PC-9 (cell line): ENCODE results near the gene POLR2F. TPM values are rescaled to one million over a fixed set of nuclear protein-coding genes. Genes with fewer than 3 reads are reported as not detected.

ENCODE experiments used
- BruUV-seq: library from RNA; stranded (reverse); fragments of 400-500 nt; replicated peaks from 2 replicates; lab custom pipeline; 2021; lab: Mats Ljungman, UMichigan
- CTCF ChIA-PET: fragments of 300-600 bp; sonication (Branson Sonifier 250); formaldehyde crosslinking; loops from one replicate; lab custom pipeline; 2022; ENCODE audit warnings: antibody characterized with exemption; lab: Charles Lee
- POLR2A ChIA-PET: fragments of 300-600 bp; sonication (Branson Sonifier 250); formaldehyde crosslinking; loops from one replicate; lab custom pipeline; 2022; ENCODE audit warnings: antibody characterized with exemption; ENCODE audit not compliant: unreplicated experiment; lab: Charles Lee
- DNase-seq, 2 experiments: peaks; one replicate each; pipeline versions ENCODE4 v3.0.0 to v3.0.0-alpha.2; 2015 to 2022; ENCODE audit warnings: mixed read lengths in 1 of 2
- H2AFZ ChIP-seq: fragments of 200-600 bp; sonication (generic); 2 replicates; pipeline ENCODE4 v1.8.1; 2017; ENCODE audit warnings: antibody characterized with exemption
- H3F3A ChIP-seq: fragments of 200-600 bp; sonication (generic); 2 replicates; pipeline ENCODE4 v1.8.1; 2017; ENCODE audit warnings: antibody characterized with exemption, mild to moderate bottlenecking, low read depth; ENCODE audit not compliant: insufficient read depth
- H3K27ac ChIP-seq: fragments of 200-600 bp; sonication (generic); 2 replicates; pipeline ENCODE4 v1.6.1; 2016; ENCODE audit warnings: mixed run types
- H3K27me3 ChIP-seq: fragments of 200-600 bp; sonication (generic); 2 replicates; pipeline ENCODE4 v1.6.1; 2016; ENCODE audit warnings: low read depth, mixed run types; ENCODE audit not compliant: insufficient read depth
- H3K36me3 ChIP-seq: fragments of 200-600 bp; sonication (generic); 2 replicates; pipeline ENCODE4 v1.6.1; 2016; ENCODE audit warnings: low read depth, mixed run types
- H3K4me1 ChIP-seq: fragments of 200-600 bp; sonication (generic); replicated peaks from 2 replicates; pipeline ENCODE4 v1.6.1; 2016; ENCODE audit warnings: mixed run types; ENCODE audit not compliant: insufficient read depth
- H3K4me2 ChIP-seq: fragments of 200-600 bp; sonication (generic); 2 replicates; pipeline ENCODE4 v1.6.1; 2017; ENCODE audit warnings: mixed run types
- H3K4me3 ChIP-seq: fragments of 200-600 bp; sonication (generic); 2 replicates; pipeline ENCODE4 v1.6.1; 2016; ENCODE audit warnings: mixed run types
- H3K79me2 ChIP-seq: fragments of 200-600 bp; sonication (generic); 2 replicates; pipeline ENCODE4 v1.6.1; 2017; ENCODE audit warnings: low read depth, mixed run types
- H3K9me2 ChIP-seq: fragments of 200-600 bp; sonication (generic); 2 replicates; pipeline ENCODE4 v1.8.1; 2017; ENCODE audit warnings: mild to moderate bottlenecking; ENCODE audit not compliant: insufficient read depth
- H3K9me3 ChIP-seq: fragments of 200-600 bp; sonication (generic); 2 replicates; pipeline ENCODE4 v1.8.1; 2016; ENCODE audit warnings: low read depth; ENCODE audit not compliant: insufficient read depth
- H4K20me1 ChIP-seq: fragments of 200-600 bp; sonication (generic); 2 replicates; pipeline ENCODE4 v1.8.1; 2017; ENCODE audit not compliant: insufficient read depth
- CTCF ChIP-seq: fragments of 200-600 bp; sonication (generic); conservative IDR thresholded peaks from 2 replicates; pipeline ENCODE4 v1.6.1; 2017; ENCODE audit warnings: mixed run types, antibody characterized with exemption, mild to moderate bottlenecking, moderate library complexity
- EZH2 ChIP-seq: fragments of 200-600 bp; sonication (generic); IDR thresholded peaks from 2 replicates; pipeline ENCODE4 v1.8.0; 2017; ENCODE audit warnings: antibody characterized with exemption, low read depth
- intact Hi-C: fragments of 100-400 bp; cut with micrococcal nuclease; formaldehyde crosslinking; loops from one replicate; pipeline ENCODE4 v1.10.0; 2022; ENCODE audit not compliant: unreplicated experiment
- total RNA-seq: library from RNA; stranded (reverse); gene quantifications from 2 replicates; pipeline ENCODE4 v1.2.3, GENCODE V29; 2021

POLR2F gene
- total RNA-seq, 1 experiment from 2014 or later: 180 TPM

GRCh38 chr22:37985050-37985585 lies 31.6 kb downstream of the POLR2F start:
- ChIA-PET POLR2A (interaction anchor here (0.7 kb wide), 1 partner anchor 15 kb away, joined by 5 read pairs; no protein-coding TSS in a partner anchor), CTCF (no interaction called here)
- Histone ChIP-seq H2AFZ (no peak overlapping the region), H3F3A (peaks cover 4% of the 10 kb centered on the region; the same call in 1 of the 2 replicates), H3K4me2 (no peak overlapping the region), H3K9me3 (no peaks in the 10 kb centered on the region), H3K4me1 (no peaks in the 10 kb centered on the region), H3K9me2 (no peaks in the 10 kb centered on the region), H3K36me3 (no peaks in the 10 kb centered on the region), H3K27me3 (no peaks in the 10 kb centered on the region), H4K20me1 (no peaks in the 10 kb centered on the region), H3K27ac (no peak overlapping the region), H3K4me3 (no peak overlapping the region), H3K79me2 (no peaks in the 10 kb centered on the region)
- TF ChIP-seq CTCF: no peak
- TF ChIP-seq EZH2: no peak
- intact Hi-C loops: no loop called here
- BruUV-seq: no TSS peak
- DNase-seq: no peak

- Histone ChIP-seq H4K20me1 (no peaks in the 10 kb centered on the region), H3K36me3 (no peaks in the 10 kb centered on the region), H3F3A (peaks cover 4% of the 10 kb centered on the region; the same call in 1 of the 2 replicates), H3K4me2 (no peak overlapping the region), H3K27me3 (no peaks in the 10 kb centered on the region), H3K4me1 (no peaks in the 10 kb centered on the region), H3K79me2 (no peaks in the 10 kb centered on the region), H2AFZ (no peak overlapping the region), H3K4me3 (no peak overlapping the region), H3K9me2 (no peaks in the 10 kb centered on the region), H3K9me3 (no peaks in the 10 kb centered on the region), H3K27ac (no peak overlapping the region)
- ChIA-PET POLR2A (no interaction called here), CTCF (no interaction called here)
- DNase-seq: no peak
- no TSS peak for BruUV-seq
- intact Hi-C loops: no loop called here
- TF ChIP-seq CTCF (no peak), EZH2 (no peak)
Measured at GRCh38 chr22:37985751-37986281, 32.3 kb downstream of the POLR2F start.

GRCh38 chr22:37986371-37986770 lies 32.9 kb downstream of the POLR2F start:
- Histone ChIP-seq H3F3A (peaks cover 4% of the 10 kb centered on the region; the same call in 1 of the 2 replicates), H2AFZ (no peak overlapping the region), H3K9me2 (no peaks in the 10 kb centered on the region), H3K27ac (no peak overlapping the region), H3K9me3 (no peaks in the 10 kb centered on the region), H3K4me2 (no peak overlapping the region), H3K36me3 (no peaks in the 10 kb centered on the region), H3K27me3 (no peaks in the 10 kb centered on the region), H3K79me2 (no peaks in the 10 kb centered on the region), H4K20me1 (no peaks in the 10 kb centered on the region), H3K4me3 (no peak overlapping the region), H3K4me1 (no peaks in the 10 kb centered on the region)
- ChIA-PET POLR2A (no interaction called here), CTCF (no interaction called here)
- TF ChIP-seq EZH2: no peak
- no peak for TF ChIP-seq CTCF
- no peak for DNase-seq
- BruUV-seq: no TSS peak
- intact Hi-C loops: no loop called here
